Fibroblast of villous mesenchyme (primary cell): ENCODE data around the gene NEIL3. TPM values are rescaled to one million over a fixed set of nuclear protein-coding genes. Genes with fewer than 3 reads are reported as not detected.
A peak's percentile ranks its signal among the peaks of the same experiment; 100 is the strongest.

Source experiments
- DNase-seq: peaks from one replicate; pipeline ENCODE4 v3.0.0-alpha.2; 2010; ENCODE audit warnings: low read depth
- H3K4me3 ChIP-seq: 2 replicates; pipeline ENCODE4 v1.5.1; 2011; ENCODE audit warnings: low read depth, mild to moderate bottlenecking, low read length
- CTCF ChIP-seq: IDR thresholded peaks from 2 replicates; pipeline ENCODE4 v1.5.1; 2012; ENCODE audit warnings: low read depth, mild to moderate bottlenecking, low read length; ENCODE audit not compliant: insufficient read depth
- total RNA-seq: library from RNA; depleted of rRNA; stranded (reverse); fragments of >200 nt; gene quantifications from 2 replicates; pipeline ENCODE4 v1.2.3, GENCODE V29; 2012

NEIL3 gene
- total RNA-seq, 1 donor = 28.1 TPM

GRCh38 chr4:177404342-177404741 lies 94.7 kb downstream of the NEIL3 start:
- H3K4me3 ChIP-seq = no peak overlapping the region
- DNase-seq = no peak
- TF ChIP-seq CTCF = no peak

DNA sequence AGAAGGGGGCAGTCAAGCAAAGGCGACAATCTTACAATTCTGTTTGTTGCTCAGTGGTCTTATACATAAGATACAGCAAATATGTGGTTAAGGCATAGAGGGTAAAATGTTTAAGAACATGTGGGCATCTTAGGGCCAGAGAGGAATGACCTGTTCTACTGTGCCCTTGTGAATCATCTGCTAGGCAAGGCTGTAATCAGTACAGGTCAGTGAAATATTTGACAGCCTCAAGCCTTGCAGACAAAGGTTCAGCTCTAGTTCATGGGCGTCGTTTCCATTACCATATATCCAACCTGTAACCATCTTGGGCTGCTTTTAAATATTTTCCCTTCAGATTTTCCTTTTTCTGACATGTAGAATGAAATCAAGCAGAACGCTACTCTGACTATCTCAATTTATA lies 95.3 kb downstream of the NEIL3 start:
- no peak overlapping the region for H3K4me3 ChIP-seq
- no peak for TF ChIP-seq CTCF
- DNase-seq = no peak

DNA sequence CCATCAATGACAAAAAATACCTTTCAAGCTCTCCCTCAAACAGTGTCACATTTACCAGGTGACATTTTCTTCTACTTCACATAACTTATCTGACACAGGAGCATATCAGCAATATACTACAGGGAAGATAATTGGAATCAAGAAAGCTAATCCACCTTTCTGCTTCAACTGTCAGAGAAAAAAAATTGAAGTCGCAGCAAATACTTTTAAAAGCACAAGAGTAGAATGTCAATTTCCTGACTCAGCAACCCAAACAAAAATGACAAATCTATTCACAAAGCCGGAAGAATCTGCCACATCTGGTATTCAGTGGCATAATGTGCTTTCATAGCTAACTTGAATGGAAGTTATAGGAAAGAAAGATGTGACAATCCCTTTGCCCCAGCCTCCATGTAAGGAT lies 95.8 kb downstream of the NEIL3 start:
- H3K4me3 ChIP-seq = no peak overlapping the region
- DNase-seq = no peak
- no peak for TF ChIP-seq CTCF

DNA sequence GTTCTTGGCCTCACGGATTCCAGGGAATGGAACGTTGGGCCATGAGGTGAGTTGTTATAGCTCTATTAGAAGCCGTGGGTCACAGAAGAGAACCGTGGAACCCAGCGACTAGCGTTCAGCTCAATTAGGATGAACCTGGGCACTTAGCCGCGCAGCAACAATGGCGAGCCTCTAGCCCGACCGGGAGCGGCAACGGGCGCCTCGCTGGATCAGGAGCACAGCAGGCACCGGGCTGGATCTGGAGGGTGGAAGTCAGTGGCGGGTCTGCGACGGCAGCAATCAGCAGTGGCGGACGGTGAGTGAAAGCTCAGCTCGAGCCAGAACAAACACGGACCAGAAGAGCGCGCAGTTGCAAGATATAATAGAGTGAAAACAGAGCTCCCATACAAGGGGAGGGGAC lies 98.3 kb downstream of the NEIL3 start:
- no peak for TF ChIP-seq CTCF
- H3K4me3 ChIP-seq = no peak overlapping the region
- DNase-seq = no peak

DNA sequence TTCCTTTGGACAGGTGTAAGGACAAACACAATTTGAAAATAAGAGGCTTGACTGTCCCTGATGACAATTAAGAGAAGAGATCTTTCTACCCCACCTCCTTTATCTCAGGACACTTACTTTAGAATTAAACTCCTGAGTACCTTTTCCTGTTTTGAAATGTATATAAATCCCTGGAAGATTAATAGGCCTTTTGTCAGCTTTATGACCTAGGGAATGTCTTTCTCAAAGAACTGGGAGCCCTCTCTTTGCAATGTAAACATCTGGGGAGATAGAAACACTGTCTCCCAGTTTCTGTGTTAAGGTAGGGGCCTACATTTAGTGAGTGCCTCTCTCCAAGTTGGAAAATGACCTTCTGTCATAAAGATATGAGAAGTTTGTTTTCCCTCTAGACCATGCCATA lies 100.9 kb downstream of the NEIL3 start:
- H3K4me3 ChIP-seq = no peak overlapping the region
- DNase-seq = peak; percentile 53
- TF ChIP-seq CTCF = no peak

GRCh38 chr4:177411996-177412395 lies 102.3 kb downstream of the NEIL3 start:
- no peak for TF ChIP-seq CTCF
- H3K4me3 ChIP-seq = no peak overlapping the region
- DNase-seq = no peak

Other genes starting within 250 kb of the NEIL3 start
- gene AGA, start 132.6 kb downstream of the NEIL3 start, total RNA-seq = 26.3 and 65.7 TPM in 2 replicates